Effector memory CD8-positive, alpha-beta T cell (primary cell): ENCODE results near the gene CETP.
A peak's percentile ranks its signal among the peaks of the same experiment; 100 is the strongest.
"Not testable (repeated sequence)": the region's sequence is repeated elsewhere in the genome, so short reads cannot be mapped to it uniquely, and the experiment has no call there.

ENCODE experiments used
- ATAC-seq: fragments of 150-1000 bp; cut with Tn5 transposase; replicated peaks from 2 replicates; pipeline ENCODE4 v1.10.0; 2021; ENCODE audit warnings: mild to moderate bottlenecking, moderate library complexity
- DNase-seq, 3 experiments: peaks; one replicate each; pipeline ENCODE4 v3.0.0; 2021
- H3K27ac Mint-ChIP-seq, 2 donors: one replicate each; pipeline ENCODE4 v1.8.0; 2022; ENCODE audit warnings: mild to moderate bottlenecking in 2 of 2, mixed read lengths in 2 of 2, moderate library complexity in 2 of 2
- H3K27me3 Mint-ChIP-seq, 2 donors: one replicate each; pipeline ENCODE4 v1.8.0; 2022; ENCODE audit warnings: mixed read lengths in 2 of 2
- H3K36me3 Mint-ChIP-seq: one replicate; pipeline ENCODE4 v1.8.0; 2022; ENCODE audit warnings: mild to moderate bottlenecking, moderate library complexity, mixed read lengths; ENCODE audit not compliant: insufficient read depth
- H3K4me1 Mint-ChIP-seq, 2 donors: one replicate each; pipeline ENCODE4 v1.8.0; 2022; ENCODE audit warnings: low read depth in 2 of 2, mixed read lengths in 2 of 2
- H3K4me3 Mint-ChIP-seq, 2 donors: one replicate each; pipeline ENCODE4 v1.8.0; 2022; ENCODE audit warnings: mild to moderate bottlenecking in 2 of 2, mixed read lengths in 2 of 2, moderate library complexity in 2 of 2
- H3K9me3 Mint-ChIP-seq, 2 donors: one replicate each; pipeline ENCODE4 v1.8.0; 2022; ENCODE audit warnings: mixed read lengths in 2 of 2

CETP gene

GRCh38 chr16:56995136-56995805 lies 33.5 kb downstream of the CETP start:
- H3K36me3 Mint-ChIP-seq = peaks cover 49% of the 10 kb centered on the region
- H3K4me3 Mint-ChIP-seq = peak overlapping the region; percentile 75 to 91

GRCh38 chr16:56997264-56997663 lies 35.5 kb downstream of the CETP start:
- DNase-seq = no peak
- Mint-ChIP-seq H3K4me3 (peak overlapping the region; percentile 87 to 91), H3K36me3 (peaks cover 45% of the 10 kb centered on the region), H3K4me1 (peaks cover 81 to 83% of the 10 kb centered on the region in 2 donors), H3K27me3 (no peaks in the 10 kb centered on the region), H3K27ac (peak overlapping the region; percentile 90 to 97), H3K9me3 (no peaks in the 10 kb centered on the region)
- no peak for ATAC-seq

More at GRCh38 chr16:56995136-56995805, 33.5 kb downstream of the CETP start:
- Mint-ChIP-seq H3K9me3 (no peaks in the 10 kb centered on the region), H3K27me3 (no peaks in the 10 kb centered on the region), H3K4me1 (peaks cover 77 to 80% of the 10 kb centered on the region in 2 donors), H3K27ac (peak overlapping the region; percentile 90 to 97)
- ATAC-seq = no peak
- DNase-seq = no peak

- Mint-ChIP-seq H3K36me3 (peaks cover 47% of the 10 kb centered on the region), H3K4me1 (peaks cover 83 to 86% of the 10 kb centered on the region in 2 donors), H3K27ac (peak overlapping the region; percentile 90 to 97), H3K27me3 (no peaks in the 10 kb centered on the region), H3K9me3 (no peaks in the 10 kb centered on the region), H3K4me3 (peak overlapping the region; percentile 87 to 91)
- DNase-seq = no peak
- ATAC-seq = no peak
Measured at GRCh38 chr16:56997931-56998330, 36.2 kb downstream of the CETP start.

- ATAC-seq = no peak
- Mint-ChIP-seq H3K27ac (peak overlapping the region; percentile 90 to 97), H3K4me1 (peaks cover 83 to 86% of the 10 kb centered on the region in 2 donors), H3K36me3 (peaks cover 47% of the 10 kb centered on the region), H3K27me3 (no peaks in the 10 kb centered on the region), H3K9me3 (no peaks in the 10 kb centered on the region), H3K4me3 (peak overlapping the region; percentile 87 to 91)
- no peak for DNase-seq
Measured at GRCh38 chr16:56998352-56998751, 36.6 kb downstream of the CETP start.

GRCh38 chr16:56998861-56999260 lies 37.1 kb downstream of the CETP start:
- DNase-seq (no peak), ATAC-seq (no peak)
- Mint-ChIP-seq H3K36me3 (peaks cover 49% of the 10 kb centered on the region), H3K27me3 (no peaks in the 10 kb centered on the region), H3K4me1 (peaks cover 84 to 86% of the 10 kb centered on the region in 2 donors), H3K9me3 (no peaks in the 10 kb centered on the region), H3K4me3 (peak overlapping the region; percentile 87 to 91), H3K27ac (peak overlapping the region; percentile 90 to 97)

GRCh38 chr16:56999409-57000270 lies 37.9 kb downstream of the CETP start:
- Mint-ChIP-seq H3K27me3 (no peaks in the 10 kb centered on the region), H3K27ac (peak overlapping the region; percentile 90 to 97), H3K4me3 (peak overlapping the region; percentile 87 to 91), H3K9me3 (no peaks in the 10 kb centered on the region), H3K36me3 (peaks cover 53% of the 10 kb centered on the region), H3K4me1 (peaks cover 84 to 86% of the 10 kb centered on the region in 2 donors)
- peak; percentile 73 for ATAC-seq
- no peak for DNase-seq

GRCh38 chr16:57000271-57001025 lies 38.7 kb downstream of the CETP start:
- DNase-seq (no peak), ATAC-seq (peak; percentile 45)
- Mint-ChIP-seq H3K27me3 (no peaks in the 10 kb centered on the region), H3K36me3 (peaks cover 57% of the 10 kb centered on the region), H3K4me3 (peak overlapping the region; percentile 87 to 91), H3K27ac (peak overlapping the region; percentile 90 to 97), H3K9me3 (no peaks in the 10 kb centered on the region), H3K4me1 (peaks cover 85 to 91% of the 10 kb centered on the region in 2 donors)

- Mint-ChIP-seq H3K4me1 (peaks cover 83 to 87% of the 10 kb centered on the region in 2 donors), H3K27ac (peak overlapping the region; percentile 90 to 97), H3K27me3 (no peaks in the 10 kb centered on the region), H3K9me3 (no peaks in the 10 kb centered on the region), H3K36me3 (peaks cover 56% of the 10 kb centered on the region), H3K4me3 (peak overlapping the region; percentile 87 to 91)
- DNase-seq (no peak), ATAC-seq (peak; percentile 16)
Measured at GRCh38 chr16:57001026-57001679, 39.4 kb downstream of the CETP start.

GRCh38 chr16:57003439-57004386 lies 42.0 kb downstream of the CETP start:
- DNase-seq (no peak), ATAC-seq (no peak)
- no peaks in the 10 kb centered on the region for H3K9me3 Mint-ChIP-seq
- no peaks in the 10 kb centered on the region for H3K27me3 Mint-ChIP-seq
- peak overlapping the region; percentile 57 to 81 for H3K4me3 Mint-ChIP-seq
- peaks cover 74 to 79% of the 10 kb centered on the region in 2 donors for H3K4me1 Mint-ChIP-seq
- H3K36me3 Mint-ChIP-seq = peaks cover 67% of the 10 kb centered on the region
- peak overlapping the region; percentile 90 to 93 for H3K27ac Mint-ChIP-seq

- no peak for DNase-seq
- ATAC-seq = no peak
- peaks cover 71 to 78% of the 10 kb centered on the region in 2 donors for H3K4me1 Mint-ChIP-seq
Measured at GRCh38 chr16:57004387-57005250, 42.9 kb downstream of the CETP start.

GRCh38 chr16:57005597-57005996 lies 43.8 kb downstream of the CETP start:
- DNase-seq = not testable (repeated sequence)

More at GRCh38 chr16:57004387-57005250, 42.9 kb downstream of the CETP start:
- Mint-ChIP-seq H3K27ac (peak overlapping the region; percentile 90 to 93), H3K27me3 (no peaks in the 10 kb centered on the region), H3K9me3 (no peaks in the 10 kb centered on the region), H3K36me3 (peaks cover 76% of the 10 kb centered on the region), H3K4me3 (peak overlapping the region; percentile 57 to 81)

More at GRCh38 chr16:57005597-57005996, 43.8 kb downstream of the CETP start:
- Mint-ChIP-seq H3K4me3 (peak overlapping the region; percentile 57 to 81), H3K36me3 (peaks cover 80% of the 10 kb centered on the region), H3K4me1 (peaks cover 67 to 78% of the 10 kb centered on the region in 2 donors), H3K27ac (peak overlapping the region; percentile 90 to 93)
- peak; percentile 47 for ATAC-seq
- not testable (repeated sequence) for H3K9me3 Mint-ChIP-seq, H3K27me3 Mint-ChIP-seq
